A673 (cell line): Measurements from ENCODE around the gene SYNJ1. TPM values are rescaled to one million over a fixed set of nuclear protein-coding genes. Genes with fewer than 3 reads are reported as not detected.

Experiments
- BruUV-seq: library from RNA; stranded (reverse); fragments of 400-500 nt; replicated peaks from 2 replicates; lab custom pipeline; 2021; lab: Mats Ljungman, UMichigan
- CTCF ChIA-PET: fragments of 300-600 bp; sonication (Branson Sonifier 250); formaldehyde crosslinking; loops from one replicate; lab custom pipeline; 2022; ENCODE audit warnings: antibody characterized with exemption; lab: Charles Lee
- POLR2A ChIA-PET: fragments of 300-600 bp; sonication (Branson Sonifier 250); formaldehyde crosslinking; loops from one replicate; lab custom pipeline; 2022; ENCODE audit warnings: antibody characterized with exemption; ENCODE audit not compliant: low non-redundant PET; lab: Charles Lee
- DNase-seq: peaks from one replicate; pipeline ENCODE4 v3.0.0-alpha.2; 2015; ENCODE audit warnings: low spot score
- H3K27ac ChIP-seq: fragments of 200-600 bp; sonication (generic); 2 replicates; pipeline ENCODE4 v1.5.1; 2016; ENCODE audit warnings: mixed run types, low read depth, mild to moderate bottlenecking, mixed read lengths, antibody characterized with exemption, low read length; ENCODE audit not compliant: poor library complexity, severe bottlenecking
- H3K27me3 ChIP-seq: fragments of 200-600 bp; sonication (generic); replicated peaks from 2 replicates; pipeline ENCODE4 v1.6.1; 2017; ENCODE audit warnings: mixed run types, low read depth, mild to moderate bottlenecking, mixed read lengths, antibody characterized with exemption, low read length; ENCODE audit not compliant: insufficient read depth, poor library complexity
- H3K36me3 ChIP-seq: fragments of 200-600 bp; sonication (generic); 2 replicates; pipeline ENCODE4 v1.6.1; 2016; ENCODE audit warnings: mixed run types, mild to moderate bottlenecking, mixed read lengths, antibody characterized with exemption, low read length; ENCODE audit not compliant: insufficient read depth, poor library complexity, severe bottlenecking
- H3K4me1 ChIP-seq: fragments of 200-600 bp; sonication (generic); 2 replicates; pipeline ENCODE4 v1.6.1; 2017; ENCODE audit warnings: mixed run types, mild to moderate bottlenecking, mixed read lengths, antibody characterized with exemption, low read length; ENCODE audit not compliant: insufficient read depth, poor library complexity, severe bottlenecking
- H3K4me3 ChIP-seq: fragments of 200-600 bp; sonication (generic); 2 replicates; pipeline ENCODE4 v1.5.1; 2016; ENCODE audit warnings: low read depth, mixed run types, mild to moderate bottlenecking, mixed read lengths, low read length; ENCODE audit not compliant: poor library complexity, severe bottlenecking
- H3K9me3 ChIP-seq: fragments of 200-600 bp; sonication (generic); 2 replicates; pipeline ENCODE4 v1.6.1; 2016; ENCODE audit warnings: mixed run types, low read depth, mild to moderate bottlenecking, mixed read lengths, antibody characterized with exemption, low read length; ENCODE audit not compliant: poor library complexity, severe bottlenecking
- CTCF ChIP-seq: fragments of 300-800, 200-600 bp; sonication (generic); conservative IDR thresholded peaks from 2 replicates; pipeline ENCODE4 v1.5.1; 2017; ENCODE audit warnings: low read depth, mild to moderate bottlenecking, antibody characterized with exemption, low read length, moderate library complexity, mixed read lengths
- EZH2 ChIP-seq: fragments of 200-600 bp; sonication (generic); IDR thresholded peaks from 2 replicates; pipeline ENCODE4 v1.6.1; 2017; ENCODE audit warnings: borderline replicate concordance, low read depth, mild to moderate bottlenecking, mixed read lengths, antibody characterized with exemption, low read length; ENCODE audit not compliant: poor library complexity, severe bottlenecking
- intact Hi-C: fragments of 100-400 bp; cut with micrococcal nuclease; formaldehyde crosslinking; loops from one replicate; pipeline ENCODE4 v1.10.0; 2022; ENCODE audit not compliant: unreplicated experiment
- total RNA-seq: library from RNA; stranded (reverse); gene quantifications from 2 replicates; pipeline ENCODE4 v1.2.3, GENCODE V29; 2021

SYNJ1 gene
- total RNA-seq, 1 experiment from 2014 or later: 17.1 TPM

GRCh38 chr21:32613436-32614043, 114.3 kb downstream of the SYNJ1 start:
- intact Hi-C loops: loop anchor here (5.0 kb wide), 1 partner anchor 114 kb away; the partner anchor contains the start of gene SYNJ1

GRCh38 chr21:32612999-32613337, 114.8 kb downstream of the SYNJ1 start:
- peaks cover 6% of the 10 kb centered on the region for H3K4me1 ChIP-seq
- no peak for TF ChIP-seq EZH2
- TF ChIP-seq CTCF: no peak
- no peak for DNase-seq
- ChIA-PET CTCF (interaction anchor here (0.5 kb wide), 1 partner anchor 479 kb away, joined by 3 read pairs; no protein-coding TSS in a partner anchor), POLR2A (no interaction called here)
- peak overlapping the region; percentile 90 for H3K27ac ChIP-seq
- H3K36me3 ChIP-seq: peaks cover 13% of the 10 kb centered on the region
- H3K9me3 ChIP-seq: no peaks in the 10 kb centered on the region
- H3K4me3 ChIP-seq: peak overlapping the region; percentile 94
- H3K27me3 ChIP-seq: no peaks in the 10 kb centered on the region
- intact Hi-C loops: loop anchor here (5.0 kb wide), 1 partner anchor 114 kb away; the partner anchor contains the start of gene SYNJ1
- BruUV-seq: TSS peak; percentile 96

More at GRCh38 chr21:32613436-32614043, 114.3 kb downstream of the SYNJ1 start:
- Histone ChIP-seq H3K27me3 (no peaks in the 10 kb centered on the region), H3K27ac (peak overlapping the region; percentile 90), H3K4me1 (peaks cover 6% of the 10 kb centered on the region), H3K4me3 (peak overlapping the region; percentile 94), H3K36me3 (peaks cover 8% of the 10 kb centered on the region), H3K9me3 (no peaks in the 10 kb centered on the region)
- no TSS peak for BruUV-seq
- POLR2A ChIA-PET: no interaction called here
- TF ChIP-seq CTCF: no peak
- no peak for TF ChIP-seq EZH2
- CTCF ChIA-PET: interaction anchor here (0.5 kb wide), 1 partner anchor 479 kb away, joined by 3 read pairs; no protein-coding TSS in a partner anchor
- DNase-seq: no peak

- H3K27me3 ChIP-seq: no peaks in the 10 kb centered on the region
- intact Hi-C loops: loop anchor here (5.0 kb wide), 1 partner anchor 115 kb away; the partner anchor contains the start of gene SYNJ1
- POLR2A ChIA-PET: no interaction called here
- H3K4me3 ChIP-seq: peak within 1 kb of the TSS; percentile 94
- peaks cover 6% of the 10 kb centered on the region for H3K4me1 ChIP-seq
- peak within 1 kb of the TSS; percentile 90 for H3K27ac ChIP-seq
- peak; percentile 95 for DNase-seq
- H3K9me3 ChIP-seq: no peaks in the 10 kb centered on the region
- TF ChIP-seq EZH2: no peak
- TF ChIP-seq CTCF: no peak
- BruUV-seq: no TSS peak
- peaks cover 19% of the 10 kb centered on the region for H3K36me3 ChIP-seq
- CTCF ChIA-PET: interaction anchor here (1.0 kb wide), 1 partner anchor 12 kb away, joined by 6 read pairs; no protein-coding TSS in a partner anchor
Observed at GRCh38 chr21:32612075-32612998, 115.5 kb downstream of the SYNJ1 start, which contains the start of gene CFAP298. TSS of gene CFAP298 (minus strand) at chr21:32612377. CDS start at chr21:32612243, 134 bp downstream.
